Adrenal gland (tissue), 12 donors: ENCODE data around the gene KIF5C. TPM values are rescaled to one million over a fixed set of nuclear protein-coding genes. Genes with fewer than 3 reads are reported as not detected.

Source experiments
- DNase-seq, 7 donors: peaks; one replicate each; pipeline ENCODE4 v3.0.0-alpha.2; 2019 to 2020
- H3K27ac ChIP-seq, 5 donors: fragments of 200-600 bp; sonication (generic) in 4 of 5; 1 replicate in 3 of 5; 2 replicates in 2 of 5; pipeline versions ENCODE4 v1.5.1 to v1.8.0; 2016 to 2020; ENCODE audit warnings: mild to moderate bottlenecking in 1 of 5
- H3K27me3 ChIP-seq: fragments of 200-600 bp; 2 replicates; pipeline ENCODE4 v1.8.0; 2021
- H3K36me3 ChIP-seq, 2 donors: fragments of 200-600 bp; replicated peaks in 1 of 2; 1 replicate in 1 of 2; 2 replicates in 1 of 2; pipeline versions ENCODE4 v1.5.1 to v1.8.0; 2018 to 2022
- H3K4me1 ChIP-seq, 2 donors: fragments of 200-600 bp; replicated peaks in 1 of 2; 1 replicate in 1 of 2; 2 replicates in 1 of 2; pipeline versions ENCODE4 v1.5.1 to v1.8.0; 2018 to 2021
- H3K4me3 ChIP-seq, 4 donors: fragments of 200-600 bp; sonication (generic) in 3 of 4; one replicate each; pipeline ENCODE4 v1.5.1; 2016 to 2018
- H3K9me3 ChIP-seq, 3 donors: fragments of 200-600 bp; sonication (generic) in 1 of 3; replicated peaks in 1 of 3; 1 replicate in 2 of 3; 2 replicates in 1 of 3; pipeline versions ENCODE4 v1.5.1 to v1.8.0; 2016 to 2021
- POLR2A ChIP-seq, 2 donors: fragments of 450-650 bp; IDR thresholded peaks; one replicate each; pipeline ENCODE4 v1.6.1; 2017; ENCODE audit warnings: antibody characterized with exemption in 2 of 2, mild to moderate bottlenecking in 2 of 2, moderate library complexity in 1 of 2
- WGBS, 4 donors: extraction: QIAGEN DNeasy Blood & Tissue Kit in 2 of 4; methylation state at CpG; one replicate each; pipeline versions ENCODE4 v1.1.5 to v1.1.7; 2013 to 2017; 5-methylcytosine and 5-hydroxymethylcytosine counted together
- intact Hi-C, 2 donors: fragments of 100-400 bp; cut with DNase I; formaldehyde crosslinking; loops; one replicate each; pipeline versions ENCODE4 v1.14.1 to v1.15.0; 2022 to 2023
- polyA plus RNA-seq, 3 donors: library from polyadenylated mRNA; stranded (reverse); fragments of 200-250 nt in 2 of 3; fragments of 350-450 nt in 1 of 3; fragmentation: Illumina TruSeq in 1 of 3; extraction: RNeasy Lipid Tissue Mini Kit (QIAGEN cat#74804) in 1 of 3; gene quantifications; one replicate each; pipeline ENCODE4 v1.2.3, GENCODE V29; 2013 to 2014
- total RNA-seq, 9 donors: library from RNA; depleted of rRNA in 4 of 9; stranded (reverse); fragments of >200 nt in 4 of 9; fragments of 120-200 nt in 1 of 9; fragmentation: NEBNext Ultra II Directional in 1 of 9; extraction: Animal tissue kit (Norgen Biotek cat#: 25700) in 1 of 9; gene quantifications; one replicate each; pipeline versions ENCODE4 v1.1.0 to v1.2.4, GENCODE V29; 2013 to 2023
- TF ChIP-seq, protein P1 (sequence below), 6 experiments: fragments of 450-650 bp in 4 of 6; fragments of 200-600 bp in 2 of 6; sonication (generic) in 1 of 6; IDR thresholded peaks; 1 replicate in 5 of 6; 2 replicates in 1 of 6; pipeline versions ENCODE4 v1.5.1 to v1.8.0; 2016 to 2021; ENCODE audit warnings: antibody characterized with exemption in 6 of 6, mild to moderate bottlenecking in 2 of 6, moderate library complexity in 1 of 6
- donor health status: healthy with polysubstance abuse.
- donor health status: Bipolar disorder and iron deficiency.
- donor health status: DM: yes; HTN: yes; CAD: no.
- donor health status: DM: no; HTN: no; CAD: no.
- donor health status: DM: no; HTN: no; CAD: no.
- donor health status: DM: yes; HTN: yes; CAD: no.

The KIF5C gene
- total and polyA plus RNA-seq, 12 donors = 9.1 to 62.1 (median 19.3) TPM

DNA sequence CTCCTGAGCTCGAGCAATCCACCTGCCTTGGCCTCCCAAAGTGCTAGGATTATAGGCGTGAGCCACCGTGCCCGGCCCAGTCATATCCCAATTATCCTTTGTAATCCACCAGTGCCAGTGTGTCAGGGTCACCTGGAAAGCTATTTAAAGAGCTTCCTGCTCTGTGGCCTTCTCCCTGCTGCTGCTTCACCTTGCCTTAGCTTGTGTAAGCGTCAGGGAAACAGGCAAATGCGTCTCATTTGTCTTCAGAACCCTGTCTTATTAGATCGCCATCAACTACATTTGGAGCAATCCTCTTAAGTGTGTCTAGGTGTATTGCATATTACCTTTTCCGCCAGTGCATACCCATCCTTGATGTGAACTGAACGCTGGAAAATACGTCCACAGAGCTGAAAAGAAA, 10.2 kb downstream of the KIF5C start:
- WGBS, 4 donors = 73 to 75% (median 73%) methylated on average over 10 of the region's 10 CpGs
- Histone ChIP-seq H3K27me3 (no peaks in the 10 kb centered on the region), H3K4me3 (no peak overlapping the region), H3K4me1 (peaks cover 0 to 3% of the 10 kb centered on the region in 2 donors), H3K36me3 (no peaks in the 10 kb centered on the region), H3K9me3 (no peaks in the 10 kb centered on the region), H3K27ac (peak overlapping the region in 1 of 5 donors; percentile 17)
- intact Hi-C loops = no loop called here
- DNase-seq = no peak
- no peak for TF ChIP-seq POLR2A (IDR thresholded peaks at IDR 0.05)
- TF ChIP-seq, protein P1, sequence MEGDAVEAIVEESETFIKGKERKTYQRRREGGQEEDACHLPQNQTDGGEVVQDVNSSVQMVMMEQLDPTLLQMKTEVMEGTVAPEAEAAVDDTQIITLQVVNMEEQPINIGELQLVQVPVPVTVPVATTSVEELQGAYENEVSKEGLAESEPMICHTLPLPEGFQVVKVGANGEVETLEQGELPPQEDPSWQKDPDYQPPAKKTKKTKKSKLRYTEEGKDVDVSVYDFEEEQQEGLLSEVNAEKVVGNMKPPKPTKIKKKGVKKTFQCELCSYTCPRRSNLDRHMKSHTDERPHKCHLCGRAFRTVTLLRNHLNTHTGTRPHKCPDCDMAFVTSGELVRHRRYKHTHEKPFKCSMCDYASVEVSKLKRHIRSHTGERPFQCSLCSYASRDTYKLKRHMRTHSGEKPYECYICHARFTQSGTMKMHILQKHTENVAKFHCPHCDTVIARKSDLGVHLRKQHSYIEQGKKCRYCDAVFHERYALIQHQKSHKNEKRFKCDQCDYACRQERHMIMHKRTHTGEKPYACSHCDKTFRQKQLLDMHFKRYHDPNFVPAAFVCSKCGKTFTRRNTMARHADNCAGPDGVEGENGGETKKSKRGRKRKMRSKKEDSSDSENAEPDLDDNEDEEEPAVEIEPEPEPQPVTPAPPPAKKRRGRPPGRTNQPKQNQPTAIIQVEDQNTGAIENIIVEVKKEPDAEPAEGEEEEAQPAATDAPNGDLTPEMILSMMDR (IDR thresholded peaks at IDR 0.05) = no peak

DNA sequence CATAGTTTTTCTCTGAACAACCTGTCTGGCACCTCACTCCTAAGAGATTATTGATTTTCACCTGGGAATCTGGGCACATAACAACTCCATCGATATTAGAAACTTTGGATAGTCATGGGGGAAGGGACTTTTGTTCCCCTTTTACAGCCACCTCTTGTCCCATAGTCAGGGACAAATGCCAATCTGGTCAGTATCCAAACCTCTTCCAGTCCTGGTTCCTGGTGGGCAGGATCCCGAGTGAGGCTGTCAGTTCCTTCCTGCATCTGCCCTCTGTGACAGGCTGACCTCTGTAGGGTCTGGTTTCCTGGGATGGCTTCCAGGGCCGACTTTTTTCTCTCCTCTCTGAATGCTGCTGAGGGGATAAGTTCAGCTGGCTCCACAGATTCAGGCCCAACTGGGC, 11.0 kb downstream of the KIF5C start:
- Histone ChIP-seq H3K4me3 (no peak overlapping the region), H3K27me3 (no peaks in the 10 kb centered on the region), H3K36me3 (no peaks in the 10 kb centered on the region), H3K9me3 (no peaks in the 10 kb centered on the region), H3K27ac (peak overlapping the region in 1 of 5 donors; percentile 2), H3K4me1 (peaks cover 0 to 3% of the 10 kb centered on the region in 2 donors)
- no peak for DNase-seq
- 56 to 64% (median 61%) methylated on average over 3 of the region's 3 CpGs for whole genome bisulfite sequencing, 4 donors
- TF ChIP-seq, protein P1 (IDR thresholded peaks at IDR 0.05) = no peak
- TF ChIP-seq POLR2A (IDR thresholded peaks at IDR 0.05) = no peak
- intact Hi-C loops = no loop called here

DNA sequence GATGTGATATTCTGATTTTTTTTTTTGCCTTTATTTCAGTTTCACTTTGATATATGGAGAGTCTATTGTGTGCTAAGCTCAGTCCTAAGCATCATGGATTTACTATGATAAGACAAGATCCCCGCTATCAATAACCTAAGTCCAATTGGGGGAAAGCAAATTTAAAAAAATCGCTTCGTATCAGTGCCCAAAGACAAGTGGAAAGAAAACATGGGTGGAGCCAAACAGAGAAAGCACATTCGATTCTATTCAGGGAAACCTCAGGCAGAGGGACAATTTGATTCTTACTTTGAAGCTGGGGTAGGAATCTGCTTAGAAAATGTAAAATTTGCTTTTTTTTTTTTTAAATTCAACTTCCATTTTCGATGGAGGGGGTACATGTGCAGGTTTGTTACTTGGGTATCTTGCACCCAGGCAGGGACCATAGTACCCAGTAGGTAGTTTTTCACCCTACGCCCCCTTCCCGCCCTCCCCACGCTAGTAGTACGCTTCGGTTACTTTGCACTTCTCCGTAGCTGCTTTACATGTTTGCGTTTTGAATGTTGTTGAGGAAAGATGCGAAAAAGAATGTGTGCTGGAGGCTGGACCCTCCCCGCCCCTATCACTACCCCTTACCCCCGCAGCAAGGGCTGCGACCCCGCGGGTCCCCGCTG, 12.4 kb downstream of the KIF5C start:
- peak overlapping the region; percentile 9 to 86 (median 55) for H3K4me3 ChIP-seq
- intact Hi-C loops = no loop called here
- H3K27me3 ChIP-seq = no peaks in the 10 kb centered on the region
- H3K9me3 ChIP-seq = no peaks in the 10 kb centered on the region
- H3K27ac ChIP-seq = peak overlapping the region in 3 of 5 donors; percentile 20 to 51 (median 43)
- WGBS, 4 donors = 8 to 10% (median 9%) methylated on average over 19 of the region's 19 CpGs
- no peak for DNase-seq
- TF ChIP-seq, protein P1 (IDR thresholded peaks at IDR 0.05) = no peak
- TF ChIP-seq POLR2A (IDR thresholded peaks at IDR 0.05) = peak in 1 of 2 donors; percentile 16
- peaks cover 0 to 3% of the 10 kb centered on the region in 2 donors for H3K4me1 ChIP-seq
- H3K36me3 ChIP-seq = no peaks in the 10 kb centered on the region

DNA sequence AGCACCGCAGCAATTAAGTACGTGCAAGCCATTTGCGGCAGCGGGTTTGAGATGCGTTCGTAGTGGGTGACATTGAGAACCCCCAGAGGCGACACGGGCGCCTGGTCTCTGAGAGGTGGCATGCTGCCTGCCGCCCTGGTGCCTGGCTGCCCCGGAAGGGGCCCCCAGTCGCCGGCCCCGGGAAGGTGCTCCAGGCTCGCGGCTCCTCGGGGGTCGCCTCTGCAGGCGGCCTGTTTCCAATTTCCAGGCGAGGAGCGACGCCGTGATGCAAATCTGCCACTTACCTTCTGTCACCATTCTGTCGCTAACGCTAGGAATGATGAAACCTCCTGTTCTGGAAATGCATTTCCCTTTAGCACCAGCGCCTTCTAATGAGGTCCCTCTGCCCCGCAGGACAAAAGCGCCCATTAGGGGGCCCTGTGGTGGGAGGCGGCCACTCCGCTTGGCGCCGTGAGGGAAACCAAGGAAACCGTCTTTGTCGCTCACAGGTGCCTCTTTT, 13.0 kb downstream of the KIF5C start:
- Histone ChIP-seq H3K27ac (peak overlapping the region in 3 of 5 donors; percentile 20 to 51 (median 43)), H3K4me1 (peaks cover 0 to 3% of the 10 kb centered on the region in 2 donors), H3K9me3 (no peaks in the 10 kb centered on the region), H3K27me3 (no peaks in the 10 kb centered on the region), H3K4me3 (peak overlapping the region; percentile 9 to 86 (median 55)), H3K36me3 (no peaks in the 10 kb centered on the region)
- peak in 4 of 7 donors; percentile 5 to 31 (median 24) for DNase-seq
- intact Hi-C loops = no loop called here
- TF ChIP-seq, protein P1 (IDR thresholded peaks at IDR 0.05) = peak in 2 of 6 experiments; percentile 10 to 18
- TF ChIP-seq POLR2A (IDR thresholded peaks at IDR 0.05) = no peak
- 1 to 5% (median 3%) methylated on average over 14 to 34 of the region's 34 CpGs for WGBS, 4 donors
